HL-60 (cell line): ENCODE measurements around the gene PHYHIPL.

Experiments used
- DNase-seq, 2 experiments: peaks; one replicate each; pipeline ENCODE4 v3.0.0-alpha.2; 2010 to 2020; ENCODE audit warnings: low read depth in 1 of 2, low spot score in 1 of 2
- H3K27ac ChIP-seq: fragments of 250-450 bp; sonication (Bioruptor Pico); replicated peaks from 2 replicates; pipeline ENCODE4 v1.5.1; 2020; ENCODE audit warnings: mild to moderate bottlenecking, moderate library complexity
- H3K27me3 ChIP-seq: fragments of 250-450 bp; sonication (Bioruptor Pico); 2 replicates; pipeline ENCODE4 v1.5.1; 2021; ENCODE audit warnings: mild to moderate bottlenecking, moderate library complexity; ENCODE audit not compliant: insufficient read depth, poor library complexity, severe bottlenecking
- H3K4me3 ChIP-seq: replicated peaks from 2 replicates; pipeline ENCODE4 v1.5.1; 2011; ENCODE audit warnings: mild to moderate bottlenecking, control low read depth, low read length; ENCODE audit not compliant: insufficient read depth
- CTCF ChIP-seq: IDR thresholded peaks from one replicate; pipeline ENCODE4 v1.5.1; 2011; ENCODE audit warnings: low read length, control low read depth, inconsistent platforms; ENCODE audit not compliant: insufficient read depth
- GABPA ChIP-seq: IDR thresholded peaks from 2 replicates; pipeline ENCODE4 v1.6.1; 2012; ENCODE audit warnings: low read depth
- POLR2AphosphoS5 ChIP-seq: IDR thresholded peaks from 2 replicates; pipeline ENCODE4 v1.6.1; 2012; ENCODE audit warnings: low read depth
- REST ChIP-seq: IDR thresholded peaks from 2 replicates; pipeline ENCODE4 v1.6.1; 2012; ENCODE audit warnings: low read depth; ENCODE audit not compliant: insufficient replicate concordance
- SPI1 ChIP-seq: IDR thresholded peaks from 2 replicates; pipeline ENCODE4 v1.6.1; 2012; ENCODE audit warnings: low read depth, mild to moderate bottlenecking, borderline replicate concordance

The PHYHIPL gene

GRCh38 chr10:59257224-59257623, 80.8 kb downstream of the PHYHIPL start:
- Histone ChIP-seq H3K27me3 (no peaks in the 10 kb centered on the region), H3K27ac (no peak overlapping the region), H3K4me3 (no peak overlapping the region)
- DNase-seq: no peak
- no peak for TF ChIP-seq POLR2AphosphoS5
- no peak for TF ChIP-seq REST
- no peak for TF ChIP-seq GABPA
- TF ChIP-seq CTCF: no peak
- TF ChIP-seq SPI1: no peak

GRCh38 chr10:59258890-59259289, 82.4 kb downstream of the PHYHIPL start:
- no peaks in the 10 kb centered on the region for H3K27me3 ChIP-seq
- H3K27ac ChIP-seq: no peak overlapping the region
- no peak for TF ChIP-seq GABPA
- no peak for TF ChIP-seq REST
- no peak for TF ChIP-seq SPI1
- no peak for TF ChIP-seq POLR2AphosphoS5
- TF ChIP-seq CTCF: no peak
- H3K4me3 ChIP-seq: no peak overlapping the region
- DNase-seq: no peak

GRCh38 chr10:59265141-59265540, 88.7 kb downstream of the PHYHIPL start:
- Histone ChIP-seq H3K27me3 (no peaks in the 10 kb centered on the region), H3K4me3 (no peak overlapping the region), H3K27ac (no peak overlapping the region)
- no peak for DNase-seq
- no peak for TF ChIP-seq CTCF
- no peak for TF ChIP-seq POLR2AphosphoS5
- TF ChIP-seq SPI1: no peak
- no peak for TF ChIP-seq GABPA
- TF ChIP-seq REST: peak; percentile 88
